ENCODE measurements around the gene SELPLG.
"Not testable (repeated sequence)": the region's sequence is repeated elsewhere in the genome, so short reads cannot be mapped to it uniquely, and the experiment has no call there.

SELPLG gene

DNA sequence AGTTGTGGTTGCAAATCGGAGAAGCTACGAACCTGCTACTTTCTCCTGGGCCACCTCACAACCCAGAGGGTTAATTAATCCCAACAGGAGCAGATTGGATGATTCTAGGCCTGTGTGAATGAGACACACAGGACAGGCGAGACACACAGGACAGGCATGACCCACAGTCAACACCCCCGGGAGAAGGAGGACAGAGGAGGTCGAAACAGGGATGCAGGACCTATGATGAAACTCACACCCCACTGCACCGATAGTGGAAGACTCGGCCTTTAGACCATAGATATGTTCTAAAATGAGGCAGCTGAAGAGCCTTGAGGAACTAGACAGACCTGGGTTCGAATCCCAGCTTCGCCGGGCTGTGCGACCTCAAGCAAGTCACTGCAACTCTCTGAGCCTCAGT lies 47.4 kb downstream of the SELPLG start:
- DNase-seq: no peak

GRCh38 chr12:108585864-108586263 lies 47.8 kb downstream of the SELPLG start:
- no peak for DNase-seq

DNA sequence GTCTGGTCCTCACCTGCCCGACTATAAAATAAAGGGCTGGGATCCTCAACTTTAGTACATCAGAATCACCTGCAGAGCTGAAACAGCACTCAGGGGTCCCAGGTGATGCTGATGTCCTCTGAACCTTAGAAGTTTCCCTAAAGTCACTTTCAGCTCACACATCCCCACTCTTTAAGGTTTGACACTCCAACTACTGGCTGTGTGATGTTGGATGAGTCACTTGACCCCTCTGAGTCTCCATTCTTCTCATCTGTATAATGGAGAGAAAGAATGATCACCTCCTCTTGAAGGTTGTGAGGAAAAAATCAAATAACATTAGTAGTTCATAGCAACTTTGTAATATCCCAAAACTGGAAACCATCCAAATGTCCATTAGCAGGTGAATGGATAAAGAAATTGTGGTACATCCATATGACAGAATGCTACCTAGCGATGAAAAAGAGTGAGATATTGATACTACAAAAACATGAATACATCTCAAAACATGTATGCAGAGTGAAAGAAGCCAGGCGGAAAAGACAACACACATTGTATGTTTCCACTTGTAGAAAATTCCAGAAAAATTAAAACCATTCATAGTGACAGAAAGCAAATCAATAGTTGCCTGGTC lies 49.1 kb downstream of the SELPLG start:
- DNase-seq: no peak

DNA sequence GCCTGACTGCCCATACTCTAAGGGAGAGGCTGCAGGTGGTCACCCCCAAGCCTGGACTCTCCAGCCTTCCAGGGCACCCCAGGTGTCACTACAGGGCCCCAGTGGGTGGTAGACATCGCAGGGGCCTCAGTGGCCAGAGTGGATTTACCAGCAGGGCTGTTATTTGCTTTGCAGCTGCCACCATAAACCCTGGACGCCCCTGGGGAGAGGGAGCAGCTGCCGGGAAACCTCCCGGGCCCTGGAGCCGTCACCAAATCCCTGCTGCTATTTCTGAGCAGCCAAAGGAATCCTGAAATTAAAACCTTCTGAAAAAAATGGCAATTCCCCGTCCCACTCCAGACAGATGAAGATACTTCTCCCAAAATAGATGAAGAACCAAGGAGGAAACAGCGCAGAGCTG lies 49.7 kb downstream of the SELPLG start:
- no peak for DNase-seq

GRCh38 chr12:108582978-108583770 lies 50.5 kb downstream of the SELPLG start:
- no peak for DNase-seq

GRCh38 chr12:108582509-108582908 lies 51.2 kb downstream of the SELPLG start:
- no peak for DNase-seq

GRCh38 chr12:108581311-108582227 lies 52.1 kb downstream of the SELPLG start:
- no peak for DNase-seq

DNA sequence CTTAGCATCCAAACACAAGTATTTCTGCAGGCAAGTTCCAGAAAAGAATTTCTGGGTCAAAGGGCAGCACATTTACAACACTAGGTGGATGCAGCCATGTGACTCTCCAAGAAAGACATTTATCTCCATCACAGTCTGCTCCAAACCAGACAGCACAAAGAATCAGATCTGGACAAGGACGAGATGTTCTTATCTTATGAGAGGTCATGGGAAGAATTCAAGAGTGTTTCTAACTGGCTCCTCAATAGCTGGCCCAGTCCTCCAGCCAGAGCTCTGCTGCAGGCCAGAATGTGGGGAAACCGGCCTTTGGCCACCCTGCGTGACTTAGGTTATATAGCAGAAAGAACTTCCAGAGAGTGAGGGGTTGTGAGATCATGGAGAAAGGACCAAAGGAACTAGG lies 53.2 kb downstream of the SELPLG start:
- DNase-seq: no peak

GRCh38 chr12:108578813-108579212 lies 54.9 kb downstream of the SELPLG start:
- no peak for DNase-seq

DNA sequence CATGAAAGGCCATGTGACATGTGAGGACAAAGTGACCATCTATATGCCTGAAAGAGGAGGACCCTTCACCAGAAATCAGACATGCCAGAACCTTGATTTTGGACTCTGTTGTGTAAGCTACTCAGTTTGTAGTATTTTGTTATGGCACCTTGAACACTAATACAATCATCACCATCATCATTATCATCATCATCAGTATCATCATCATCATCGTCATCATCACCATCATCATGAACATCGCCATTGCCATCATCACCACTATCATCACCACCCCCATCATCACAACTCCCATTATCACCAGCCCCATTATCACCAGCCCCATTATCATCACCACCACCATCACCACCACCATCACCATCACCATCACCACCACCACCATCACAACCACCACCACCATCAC lies 55.4 kb downstream of the SELPLG start:
- no peak for DNase-seq

DNA sequence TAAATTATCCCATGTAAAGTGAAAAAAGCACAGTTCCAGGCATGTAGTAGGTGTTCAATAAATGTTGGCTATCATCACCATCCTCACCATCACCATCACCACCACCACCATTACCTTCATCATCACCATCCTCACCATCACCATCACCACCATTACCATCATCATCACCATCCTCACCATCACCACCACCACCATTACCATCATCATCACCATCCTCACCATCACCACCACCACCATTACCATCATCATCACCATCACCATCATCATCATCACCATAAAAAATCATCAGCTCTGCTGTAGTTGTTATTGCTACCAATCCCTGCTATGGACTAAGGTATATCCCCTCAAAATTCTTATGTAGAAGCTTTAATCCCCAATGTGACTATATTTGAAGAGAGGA lies 56.2 kb downstream of the SELPLG start:
- no peak for DNase-seq

- DNase-seq: no peak
These were observed 56.9 kb downstream of the SELPLG start for GRCh38 chr12:108576660-108577234.

- DNase-seq: no peak
These were observed 58.3 kb downstream of the SELPLG start for GRCh38 chr12:108575199-108575912.

GRCh38 chr12:108574276-108574675 lies 59.4 kb downstream of the SELPLG start:
- not testable (repeated sequence) for DNase-seq

DNA sequence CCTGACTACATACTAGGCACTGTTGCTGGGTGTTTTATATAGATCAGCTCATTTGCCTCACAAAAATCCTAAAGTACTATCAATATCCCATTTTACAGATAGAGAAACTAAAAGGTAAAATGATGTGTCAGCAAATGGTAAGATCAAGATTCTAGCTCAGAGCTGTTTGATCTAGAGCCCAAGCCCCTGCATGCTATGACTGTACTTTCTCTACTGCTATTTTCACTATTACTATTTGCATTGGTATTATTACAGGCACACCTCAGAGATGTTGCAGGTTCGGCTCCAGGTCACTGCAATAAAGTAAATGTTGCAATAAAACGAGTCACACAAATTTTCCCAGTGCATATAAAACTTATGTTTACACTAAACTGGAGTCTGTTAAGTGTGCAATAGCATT lies 60.4 kb downstream of the SELPLG start:
- no peak for DNase-seq

GRCh38 chr12:108572166-108572790 lies 61.4 kb downstream of the SELPLG start:
- no peak for DNase-seq

All from CD4-positive, alpha-beta T cell treated with Interleukin-4 for 4 hours (primary cell).